GM19023 (cell line): ENCODE results near the gene SS18L1.

Experiments used
- ATAC-seq: cut with Tn5 transposase; IDR thresholded peaks from one replicate; pipeline ENCODE4 v1.9.1; 2021; ENCODE audit warnings: mild to moderate bottlenecking, moderate library complexity; ENCODE audit not compliant: unreplicated experiment

Gene SS18L1

DNA sequence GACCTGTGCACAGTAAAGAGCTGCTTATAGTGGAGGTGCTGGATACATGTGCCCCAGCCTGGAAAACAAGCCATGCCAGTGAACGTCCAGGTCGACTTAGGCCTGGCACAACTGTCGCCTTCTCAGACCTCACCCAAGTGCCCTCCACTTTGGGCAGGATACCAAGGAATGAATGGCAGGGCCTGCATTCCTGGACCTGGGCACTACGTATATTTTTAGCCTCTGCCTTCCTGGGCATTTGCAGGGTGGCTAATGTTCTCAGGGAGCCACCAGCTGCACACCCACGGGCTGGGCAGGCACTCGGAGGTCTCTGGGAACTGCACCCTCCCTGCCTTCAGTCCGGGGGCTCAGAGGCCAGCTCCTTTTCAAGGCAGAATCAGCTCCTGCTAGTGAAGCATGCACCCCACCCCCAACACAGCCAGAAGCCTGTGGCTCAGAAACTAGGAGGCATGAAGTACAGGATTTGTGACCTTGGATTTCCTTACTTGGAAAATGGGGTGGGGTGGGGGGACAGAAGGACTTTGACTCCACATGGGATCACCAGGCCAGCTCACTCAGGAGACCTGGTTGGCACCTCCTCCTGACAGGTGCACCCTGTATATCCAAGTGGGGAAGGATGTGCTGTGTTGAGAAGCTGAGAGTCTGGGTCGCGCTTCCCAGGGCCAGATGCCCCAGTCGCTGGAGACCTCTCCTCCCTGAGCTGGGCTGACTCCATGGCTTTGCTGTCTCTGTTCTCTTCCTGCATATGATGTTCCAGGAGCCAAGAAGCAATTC lies 23.8 kb upstream of the SS18L1 start:
- no peak for ATAC-seq

GRCh38 chr20:62120365-62120762 lies 23.2 kb upstream of the SS18L1 start:
- no peak for ATAC-seq

DNA sequence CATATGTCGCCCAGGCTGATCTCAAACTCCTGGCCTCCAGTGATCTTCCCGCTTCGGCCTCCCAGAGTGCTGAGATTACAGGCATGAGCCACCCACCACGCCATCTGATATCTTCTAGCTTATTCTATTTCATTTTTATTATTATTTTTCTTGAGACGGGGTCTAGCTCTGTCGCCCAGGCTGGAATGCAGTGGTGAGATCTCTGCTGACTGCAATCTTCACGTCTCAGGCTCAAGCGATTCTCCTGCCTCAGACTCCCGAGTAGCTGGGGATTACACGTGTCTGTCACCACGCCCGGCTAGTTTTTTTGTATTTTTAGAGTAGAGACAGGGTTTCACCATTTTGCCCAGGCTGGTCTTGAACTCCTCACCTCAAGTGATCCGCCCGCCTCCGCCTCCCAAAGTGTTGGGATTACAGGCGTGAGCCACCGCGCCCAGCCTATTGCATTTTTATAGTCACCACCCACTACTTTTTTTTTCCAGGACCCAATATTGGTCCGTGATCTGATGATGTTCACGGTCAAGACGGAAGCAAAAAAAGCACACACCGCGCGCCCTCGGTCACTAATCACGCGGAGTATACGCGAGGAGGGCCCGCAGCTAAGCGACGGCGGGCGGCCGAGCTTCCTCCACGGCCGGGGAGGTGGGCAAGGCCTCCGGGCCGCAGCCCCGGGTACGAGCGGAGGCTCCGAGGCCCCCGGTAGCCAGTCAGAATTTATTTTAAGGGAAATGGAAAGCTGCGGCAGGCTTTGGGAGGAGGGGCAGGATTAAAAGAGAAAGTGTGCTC lies 22.4 kb upstream of the SS18L1 start:
- ATAC-seq, result peak; percentile 9

- peak; percentile 79 for ATAC-seq
Measured at GRCh38 chr20:62121776-62122653, 21.6 kb upstream of the SS18L1 start, which contains the start of gene LSM14B. Gene LSM14B, plus strand, starts transcription at chr20:62122475. Its CDS starts 192 bp downstream, at chr20:62122667.

- ATAC-seq, result peak; percentile 12
Measured at GRCh38 chr20:62122654-62123449, 20.7 kb upstream of the SS18L1 start.

DNA sequence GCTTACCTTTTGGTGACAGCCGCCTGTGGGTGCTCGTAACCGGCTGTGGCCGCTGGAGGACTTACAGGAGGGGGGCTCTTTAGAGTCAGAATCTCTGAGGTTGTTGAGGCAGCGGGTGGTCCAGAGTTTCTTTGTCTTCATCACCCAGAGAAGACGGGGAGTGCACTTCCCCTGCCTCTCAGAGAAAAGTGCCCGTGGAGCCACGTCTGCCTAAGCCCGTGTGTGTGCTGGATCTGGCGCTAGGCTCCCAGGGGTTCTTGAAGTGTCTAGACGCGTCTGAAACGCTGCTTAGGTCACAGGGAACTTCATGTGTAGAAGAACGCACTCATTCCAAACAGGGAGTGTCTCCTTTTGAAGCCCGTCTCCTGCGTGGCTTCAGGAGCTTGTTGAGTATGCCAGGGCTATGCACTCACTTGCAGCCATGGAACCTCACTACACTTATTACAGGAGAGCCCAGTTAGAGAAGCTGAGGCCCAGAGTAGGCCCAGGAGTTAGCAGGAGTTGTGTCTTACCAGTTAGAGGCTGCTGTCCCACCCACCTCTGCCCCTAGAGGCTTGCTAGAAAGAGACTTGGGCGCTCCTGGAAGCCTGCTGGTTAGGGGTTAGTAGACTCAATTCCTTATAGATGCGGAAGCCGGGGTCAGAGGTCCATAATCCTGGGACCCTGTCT lies 20.0 kb upstream of the SS18L1 start:
- ATAC-seq, result no peak

DNA sequence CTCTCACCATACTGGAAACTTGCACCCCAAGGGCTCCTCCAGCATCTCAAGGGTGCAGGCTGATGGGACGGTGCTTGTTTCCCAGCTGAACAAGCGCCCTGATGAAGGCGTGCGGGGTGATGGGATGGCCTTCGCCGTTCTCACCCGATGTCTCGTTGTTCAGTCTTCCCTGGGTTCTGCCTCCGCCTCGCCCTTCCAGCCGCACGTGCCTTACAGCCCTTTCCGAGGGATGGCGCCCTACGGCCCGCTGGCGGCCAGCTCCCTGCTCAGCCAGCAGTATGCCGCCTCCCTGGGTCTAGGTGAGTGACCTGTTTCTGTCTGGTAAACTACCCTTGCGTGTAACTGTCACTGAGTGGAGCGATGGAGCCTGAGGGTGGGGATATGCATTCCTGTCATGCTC lies 17.4 kb upstream of the SS18L1 start:
- ATAC-seq, result no peak

DNA sequence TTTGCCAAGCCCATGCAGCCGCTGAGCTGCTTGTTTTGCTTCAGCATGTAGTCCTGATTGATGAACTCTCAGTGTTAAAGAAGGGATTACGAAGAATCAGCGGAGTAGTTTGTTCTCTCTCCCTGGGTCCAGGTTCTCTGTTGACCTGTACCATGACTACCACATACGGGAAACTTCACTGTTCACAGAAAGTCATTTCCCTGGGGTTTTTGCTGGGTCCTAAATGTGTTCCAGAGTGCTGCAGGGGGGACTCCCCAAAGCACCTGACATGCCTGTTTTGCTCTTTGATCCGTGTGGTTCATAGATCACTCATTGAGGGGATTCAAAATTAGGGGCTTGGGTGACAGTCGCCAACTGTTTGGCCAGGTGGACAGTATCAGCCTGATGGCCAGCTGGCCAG lies 15.8 kb upstream of the SS18L1 start:
- no peak for ATAC-seq

- no peak for ATAC-seq
Measured at GRCh38 chr20:62128502-62128901, 15.1 kb upstream of the SS18L1 start.

DNA sequence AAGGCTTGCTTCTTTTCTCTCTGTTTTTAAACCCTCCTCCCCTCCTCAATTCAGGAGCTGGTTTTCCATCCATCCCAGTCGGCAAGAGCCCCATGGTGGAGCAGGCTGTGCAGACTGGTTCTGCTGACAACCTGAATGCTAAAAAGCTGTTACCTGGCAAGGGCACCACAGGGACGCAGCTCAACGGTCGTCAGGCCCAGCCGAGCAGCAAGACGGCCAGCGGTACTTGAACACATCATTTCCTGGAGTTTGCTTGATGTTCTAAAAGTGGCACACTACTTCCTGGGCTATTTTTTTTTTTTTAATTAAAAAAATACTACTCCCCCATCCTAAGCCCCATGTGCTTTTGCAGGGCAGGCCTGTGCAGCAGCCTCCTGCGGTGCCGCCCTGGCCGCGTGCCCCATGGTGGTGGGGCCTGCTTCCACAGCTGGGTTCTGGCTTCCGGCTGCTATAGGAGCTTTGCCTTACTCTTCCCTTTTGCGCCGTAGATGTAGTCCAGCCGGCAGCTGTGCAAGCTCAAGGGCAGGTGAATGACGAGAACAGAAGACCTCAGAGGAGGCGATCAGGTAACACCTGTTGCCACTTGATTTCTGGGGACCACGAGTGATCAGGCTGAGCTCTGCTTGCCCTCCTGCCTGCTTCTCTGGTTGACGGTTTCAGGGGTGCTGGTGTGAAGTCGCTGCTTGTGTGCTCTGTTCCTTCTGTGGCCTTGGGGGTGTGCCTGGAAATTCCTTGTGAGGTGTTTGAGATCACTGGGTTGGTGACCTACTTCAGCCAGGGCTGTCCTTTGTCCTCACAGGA lies 13.6 kb upstream of the SS18L1 start:
- ATAC-seq, result no peak

DNA sequence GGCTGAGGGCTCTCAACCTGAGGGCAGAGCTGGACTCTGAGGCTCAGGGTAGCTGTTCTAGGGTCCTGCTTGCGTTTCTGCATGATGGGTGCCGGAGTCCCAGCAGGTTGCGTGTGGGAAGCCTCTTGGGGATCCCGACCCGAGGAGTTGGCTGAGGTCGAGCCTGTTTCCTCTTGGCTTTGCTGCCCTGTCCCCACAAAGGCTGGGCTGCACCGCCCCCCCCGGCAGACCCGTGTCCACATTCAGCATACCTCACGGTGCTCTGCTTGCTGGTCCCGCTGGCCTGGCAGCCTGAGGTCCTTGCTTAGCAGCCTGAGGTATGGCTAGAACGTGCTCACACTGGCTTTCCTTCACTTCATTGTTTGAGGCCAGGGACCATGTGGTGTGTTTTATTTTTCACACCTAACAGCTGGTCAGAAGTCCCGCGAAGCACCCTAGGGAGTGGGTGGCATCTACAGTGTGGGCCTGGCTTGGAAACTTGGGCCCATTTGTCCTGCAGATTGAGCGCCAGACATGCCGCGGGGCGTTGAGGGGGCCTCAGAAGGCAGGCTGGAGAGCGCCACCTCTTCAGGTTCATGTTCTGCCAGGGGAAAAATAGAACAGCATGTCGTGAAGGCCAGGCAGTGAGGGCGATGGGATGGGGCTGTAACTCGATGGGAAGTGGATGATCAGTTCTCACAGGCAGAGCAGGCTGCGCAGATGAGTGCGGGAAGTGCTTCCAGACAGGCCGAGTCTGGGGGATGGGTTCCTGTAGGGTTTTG lies 11.8 kb upstream of the SS18L1 start:
- no peak for ATAC-seq

DNA sequence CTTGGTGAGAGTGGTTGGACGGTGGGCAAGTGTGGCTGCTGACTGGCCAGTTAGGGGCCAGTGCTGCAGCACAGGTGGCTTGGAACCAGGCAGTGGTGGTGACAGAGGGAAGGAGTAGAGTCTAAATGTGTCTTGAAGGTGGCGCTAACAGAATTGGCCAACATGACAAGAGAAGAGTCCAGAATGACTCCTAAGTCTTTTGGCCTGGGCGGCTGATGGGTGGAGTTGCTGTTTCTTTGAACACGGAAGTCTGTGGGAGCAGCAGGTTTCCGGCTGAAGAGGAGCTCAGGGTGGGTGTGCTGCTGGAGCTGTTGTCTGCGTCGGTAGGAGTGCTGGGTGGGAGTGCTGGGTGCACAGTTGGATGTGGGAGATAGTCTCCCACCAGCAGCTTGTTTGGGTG lies 11.1 kb upstream of the SS18L1 start:
- no peak for ATAC-seq

DNA sequence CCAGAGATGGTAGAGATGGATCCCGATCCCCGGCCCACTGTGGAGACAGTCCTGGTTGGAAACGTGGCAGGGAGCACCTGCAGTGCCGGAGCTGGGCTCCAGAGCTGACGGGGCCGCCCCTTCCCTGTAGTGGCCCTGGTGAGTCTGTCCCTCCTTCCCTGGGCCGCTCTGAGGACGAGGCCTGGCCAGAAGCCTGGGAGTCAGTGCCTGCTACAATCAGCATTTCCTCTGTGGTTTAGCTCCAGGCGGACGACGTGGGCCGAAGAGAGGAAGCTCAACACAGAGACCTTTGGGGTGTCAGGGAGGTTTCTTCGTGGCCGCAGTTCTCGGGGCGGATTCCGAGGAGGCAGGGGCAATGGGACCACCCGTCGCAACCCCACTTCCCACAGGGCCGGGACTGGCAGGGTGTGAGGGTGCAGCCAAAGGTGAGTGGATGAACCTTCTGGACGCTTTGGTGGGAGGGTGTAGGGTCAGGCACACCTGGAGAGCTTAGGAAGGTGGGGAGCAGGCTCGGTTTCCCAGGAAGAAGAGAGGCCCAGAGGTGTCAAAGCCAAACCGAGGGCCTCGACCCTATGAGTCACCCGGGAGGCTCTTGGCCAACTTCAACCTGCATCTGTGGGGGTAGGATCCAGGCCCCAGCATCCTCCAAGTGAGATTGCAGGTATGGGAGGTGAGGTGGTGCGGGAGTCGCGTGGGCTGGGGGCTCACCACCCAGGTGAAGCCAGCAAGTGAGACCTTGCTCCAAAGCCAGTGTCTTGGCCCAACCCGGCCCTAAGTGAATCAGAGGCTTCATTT lies 10.3 kb upstream of the SS18L1 start:
- no peak for ATAC-seq

- no peak for ATAC-seq
Measured at GRCh38 chr20:62133864-62134263, 9.7 kb upstream of the SS18L1 start.

GRCh38 chr20:62134735-62135231 lies 8.8 kb upstream of the SS18L1 start:
- no peak for ATAC-seq

DNA sequence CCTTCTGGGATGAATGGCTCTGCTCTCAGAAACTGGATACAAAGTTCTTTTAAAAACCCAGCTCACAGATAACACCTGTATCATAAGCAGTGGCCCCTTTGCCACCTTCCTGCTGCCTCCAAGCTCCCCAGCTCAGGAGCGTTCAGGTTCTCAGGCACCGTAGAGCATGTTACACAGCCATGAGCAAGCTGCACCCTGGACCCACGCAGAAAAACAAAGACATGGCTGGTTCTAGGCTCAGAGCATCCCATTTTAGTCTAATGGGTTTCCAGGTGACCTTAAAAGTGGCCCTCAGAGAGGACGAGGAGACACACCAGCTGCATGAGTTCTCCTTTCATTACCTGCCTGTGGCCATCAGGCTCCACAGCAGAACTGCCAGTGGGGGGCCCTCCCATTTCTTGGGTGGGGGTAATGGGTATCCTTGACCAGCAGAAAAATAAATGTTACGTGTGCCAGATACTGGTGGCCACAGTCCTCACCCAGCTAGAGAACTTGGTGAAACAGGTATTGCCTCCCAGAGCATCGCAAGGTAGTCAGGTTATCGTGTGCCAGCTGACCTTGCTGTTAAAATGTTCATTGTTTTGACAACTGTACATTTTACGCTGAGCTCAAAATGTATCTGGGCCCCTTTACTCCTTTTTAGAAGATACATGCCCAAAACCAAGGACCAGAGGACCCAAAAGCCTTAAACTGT lies 7.8 kb upstream of the SS18L1 start:
- ATAC-seq, result no peak
